Measurements from ENCODE around the gene ADK.

DNA sequence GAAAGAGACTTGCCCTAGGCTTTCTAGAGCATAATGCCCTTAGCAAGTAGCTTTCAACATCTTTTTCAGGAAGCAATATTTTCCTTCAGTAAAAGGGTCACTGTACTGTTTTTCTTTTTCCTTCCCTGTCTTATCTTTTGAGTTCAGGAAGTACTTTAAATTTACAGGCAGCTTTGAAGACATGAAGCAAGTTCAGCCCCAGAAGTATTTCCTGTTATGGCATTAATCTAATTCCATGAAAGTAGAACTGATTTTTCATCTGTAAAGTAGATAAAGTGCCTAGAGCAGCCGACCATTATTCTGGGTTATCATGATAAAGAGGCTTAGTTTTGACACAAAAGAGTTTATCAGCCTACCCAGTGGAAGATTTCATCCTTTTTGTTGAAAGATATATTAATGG lies 288.2 kb downstream of the ADK start:
- no peak for TF ChIP-seq ZNF10 (CRISPR knock-in tag; IDR thresholded peaks at IDR 0.05; ENCODE audit: borderline replicate concordance, low read depth)
- TF ChIP-seq FOXJ3 (CRISPR knock-in tag; IDR thresholded peaks at IDR 0.05; ENCODE audit: borderline replicate concordance), result no peak
- no peak for TF ChIP-seq RAD21 (CRISPR knock-in tag; IDR thresholded peaks at IDR 0.05)
- TF ChIP-seq MLX (CRISPR knock-in tag; IDR thresholded peaks at IDR 0.05), result no peak
- no peak for TF ChIP-seq ZNF331 (CRISPR knock-in tag; IDR thresholded peaks at IDR 0.05)
- TF ChIP-seq KLF6 (CRISPR knock-in tag; IDR thresholded peaks at IDR 0.05), result no peak
- TF ChIP-seq POLR2A (IDR thresholded peaks at IDR 0.05; ENCODE audit: insufficient read depth in 1 of 2, low read depth in 2 of 2, low read length in 2 of 2), result no peak
- no peak for TF ChIP-seq STAG1 (CRISPR knock-in tag; IDR thresholded peaks at IDR 0.05)
- no peak for TF ChIP-seq NFIC (IDR thresholded peaks at IDR 0.05; ENCODE audit: low read length)
- no peak for TF ChIP-seq ZNF253 (CRISPR knock-in tag; IDR thresholded peaks at IDR 0.05; ENCODE audit: borderline replicate concordance)
- TF ChIP-seq FOXK2 (IDR thresholded peaks at IDR 0.05), result no peak
- no peak for TF ChIP-seq ZSCAN30 (CRISPR knock-in tag; IDR thresholded peaks at IDR 0.05)
- TF ChIP-seq SP1 (IDR thresholded peaks at IDR 0.05), result no peak
- TF ChIP-seq SP1 (CRISPR knock-in tag; IDR thresholded peaks at IDR 0.05), result no peak
- no peak for TF ChIP-seq YY1 (IDR thresholded peaks at IDR 0.05; ENCODE audit: insufficient read depth, insufficient replicate concordance, low read depth, low read length)
